GM12878 (cell line): ENCODE data around the gene LEMD1. TPM values are rescaled to one million over a fixed set of nuclear protein-coding genes. Genes with fewer than 3 reads are reported as not detected.

Source experiments
- ATAC-seq: fragments of 200-7000 bp; cut with Tn5 transposase; 3 replicates; pipeline ENCODE4 v1.9.1; 2020; ENCODE audit warnings: mild to moderate bottlenecking, moderate library complexity
- BruUV-seq: library from RNA; stranded (reverse); fragments of 400-500 nt; replicated peaks from 2 replicates; lab custom pipeline; 2021; lab: Mats Ljungman, UMichigan
- CTCF ChIA-PET: fragments of 300-600 bp; sonication (Branson Sonifier 250); formaldehyde crosslinking; extraction: SDS; loops from one replicate; lab custom pipeline; 2021; ENCODE audit warnings: inconsistent platforms; lab: Yijun Ruan, JAX
- POLR2A ChIA-PET: fragments of 350-600 bp; formaldehyde crosslinking; extraction: SDS; loops from one replicate; lab custom pipeline; 2021; ENCODE audit warnings: inconsistent platforms; lab: Charles Lee
- RAD21 ChIA-PET: fragments of 300-600 bp; sonication (Branson Sonifier 250); formaldehyde crosslinking; loops from one replicate; lab custom pipeline; 2023; ENCODE audit warnings: antibody characterized with exemption; ENCODE audit not compliant: unreplicated experiment; lab: Charles Lee
- SMC1A ChIA-PET: fragments of 300-600 bp; sonication (Branson Sonifier 250); formaldehyde crosslinking; loops from one replicate; lab custom pipeline; 2023; ENCODE audit not compliant: unreplicated experiment, uncharacterized antibody; lab: Charles Lee
- DNase-seq: peaks from one replicate; pipeline ENCODE4 v3.0.0-alpha.2; 2011; ENCODE audit warnings: low read depth, low spot score
- FAIRE-seq: peaks from 3 replicates; lab custom pipeline; 2011; peaks lifted over from hg19 to GRCh38; lab: Jason Lieb, UNC
- H2AFZ ChIP-seq: 2 replicates; pipeline ENCODE4 v1.6.0; 2011; ENCODE audit warnings: low read depth, low read length, control low read depth; ENCODE audit not compliant: control insufficient read depth
- H3K27ac ChIP-seq: 2 replicates; pipeline ENCODE4 v1.5.1; 2011; ENCODE audit warnings: control low read depth; ENCODE audit not compliant: control insufficient read depth, insufficient read depth
- H3K27me3 ChIP-seq, 2 experiments: replicated peaks in 1 of 2; 2 replicates each; pipeline versions ENCODE4 v1.6.0 to v1.6.1; 2011; ENCODE audit warnings: low read length in 1 of 2; ENCODE audit not compliant: control insufficient read depth in 2 of 2, insufficient read depth in 2 of 2
- H3K36me3 ChIP-seq, 2 experiments: 2 replicates each; pipeline ENCODE4 v1.5.1; 2011; ENCODE audit warnings: low read length in 1 of 2; ENCODE audit not compliant: control insufficient read depth in 2 of 2, insufficient read depth in 2 of 2
- H3K4me1 ChIP-seq: 2 replicates; pipeline ENCODE4 v1.6.1; 2011; ENCODE audit warnings: mild to moderate bottlenecking, low read length, moderate library complexity, mixed read lengths; ENCODE audit not compliant: control insufficient read depth, insufficient read depth
- H3K4me2 ChIP-seq: 2 replicates; pipeline ENCODE4 v1.6.0; 2011; ENCODE audit warnings: control low read depth; ENCODE audit not compliant: control insufficient read depth, insufficient read depth
- H3K4me3 ChIP-seq: fragments of 200-600 bp; sonication (generic); 2 replicates; pipeline ENCODE4 v1.5.1; 2016
- H3K79me2 ChIP-seq: 2 replicates; pipeline ENCODE4 v1.6.0; 2011; ENCODE audit warnings: low read length; ENCODE audit not compliant: control insufficient read depth, insufficient read depth
- H3K9ac ChIP-seq: 2 replicates; pipeline ENCODE4 v1.8.0; 2011; ENCODE audit warnings: low read length, control low read depth, mixed read lengths; ENCODE audit not compliant: control insufficient read depth, insufficient read depth
- H3K9me3 ChIP-seq: replicated peaks from 3 replicates; pipeline ENCODE4 v1.5.1; 2011; ENCODE audit warnings: mild to moderate bottlenecking, low read length; ENCODE audit not compliant: control insufficient read depth, insufficient read depth
- H4K20me1 ChIP-seq: 2 replicates; pipeline ENCODE4 v1.6.0; 2011; ENCODE audit not compliant: control insufficient read depth, insufficient read depth
- ASH2L ChIP-seq: fragments of 300-600, 200-600 bp; sonication (generic); IDR thresholded peaks from 2 replicates; pipeline ENCODE4 v1.6.1; 2017; ENCODE audit warnings: low read depth, mild to moderate bottlenecking, borderline replicate concordance
- ATF7 ChIP-seq: fragments of 450-650 bp; IDR thresholded peaks from 2 replicates; pipeline ENCODE4 v1.6.1; 2016; ENCODE audit warnings: low read depth, mild to moderate bottlenecking
- BMI1 ChIP-seq: fragments of 450-650 bp; IDR thresholded peaks from 2 replicates; pipeline ENCODE4 v1.6.1; 2016; ENCODE audit warnings: mild to moderate bottlenecking, moderate library complexity, borderline replicate concordance
- BRCA1 ChIP-seq: IDR thresholded peaks from 2 replicates; pipeline ENCODE4 v1.6.1; 2011; ENCODE audit warnings: low read depth, low read length, improper control_type of control experiment
- CBFB ChIP-seq: IDR thresholded peaks from 2 replicates; pipeline ENCODE4 v1.6.1; 2016; ENCODE audit warnings: antibody characterized with exemption, low read depth
- CBX5 ChIP-seq: sonication (generic); IDR thresholded peaks from 2 replicates; pipeline ENCODE4 v1.6.1; 2016; ENCODE audit warnings: low read depth, moderate library complexity, mild to moderate bottlenecking, inconsistent platforms
- CEBPB ChIP-seq, 2 experiments: fragments of 150-350 bp in 1 of 2; IDR thresholded peaks; 2 replicates each; pipeline ENCODE4 v1.6.1; 2012 to 2014; ENCODE audit warnings: low read depth in 2 of 2, low read length in 2 of 2, borderline replicate concordance in 1 of 2, inconsistent platforms in 1 of 2
- HDAC2 ChIP-seq: fragments of 200-600 bp; sonication (generic); IDR thresholded peaks from 2 replicates; pipeline ENCODE4 v1.6.1; 2017
- HDAC6 ChIP-seq: fragments of 200-600 bp; sonication (generic); IDR thresholded peaks from one replicate; pipeline ENCODE4 v1.8.0; 2017; ENCODE audit warnings: antibody characterized with exemption; ENCODE audit not compliant: unreplicated experiment
- IRF3 ChIP-seq: fragments of 450-650 bp; IDR thresholded peaks from 2 replicates; pipeline ENCODE4 v1.6.1; 2014; ENCODE audit warnings: mild to moderate bottlenecking
- KDM1A ChIP-seq: fragments of 200-600 bp; sonication (generic); IDR thresholded peaks from 2 replicates; pipeline ENCODE4 v1.6.1; 2016; ENCODE audit warnings: borderline replicate concordance
- MXI1 ChIP-seq: fragments of 150-350 bp; IDR thresholded peaks from 2 replicates; pipeline ENCODE4 v1.6.1; 2011; ENCODE audit warnings: low read depth, mild to moderate bottlenecking, inconsistent platforms, low read length, improper control_type of control experiment
- MYC ChIP-seq: IDR thresholded peaks from 2 replicates; pipeline ENCODE4 v1.6.1; 2011; ENCODE audit warnings: mild to moderate bottlenecking, low read length, moderate library complexity, inconsistent platforms; ENCODE audit not compliant: insufficient read depth, insufficient replicate concordance, insufficient read length, severe bottlenecking
- NFYA ChIP-seq: IDR thresholded peaks from 2 replicates; pipeline ENCODE4 v1.6.1; 2011; ENCODE audit warnings: low read depth, mild to moderate bottlenecking, low read length, improper control_type of control experiment, borderline replicate concordance
- PRDM15 ChIP-seq: fragments of 450-650 bp; formaldehyde crosslinking; IDR thresholded peaks from 2 replicates; pipeline ENCODE4 v1.4.0; 2020; ENCODE audit warnings: mild to moderate bottlenecking, moderate library complexity
- RUNX3 ChIP-seq: IDR thresholded peaks from 2 replicates; pipeline ENCODE4 v1.6.1; 2012; ENCODE audit warnings: low read length, inconsistent platforms
- SMARCA5 ChIP-seq: fragments of 450-650 bp; IDR thresholded peaks from 2 replicates; pipeline ENCODE4 v1.6.1; 2017; ENCODE audit warnings: mild to moderate bottlenecking
- TAF1 ChIP-seq: IDR thresholded peaks from 2 replicates; pipeline ENCODE4 v1.6.1; 2011; ENCODE audit warnings: mild to moderate bottlenecking, low read depth, low read length, borderline replicate concordance
- YBX1 ChIP-seq: fragments of 450-650 bp; IDR thresholded peaks from 2 replicates; pipeline ENCODE4 v1.6.1; 2016; ENCODE audit warnings: antibody characterized with exemption
- ZNF207 ChIP-seq: fragments of 450-650 bp; IDR thresholded peaks from 2 replicates; pipeline ENCODE4 v1.6.1; 2014; ENCODE audit warnings: antibody characterized with exemption, mild to moderate bottlenecking, borderline replicate concordance
- WGBS: methylation state at CpG from one replicate; pipeline ENCODE4 v1.1.6; 2016; ENCODE audit warnings: low lambda C conversion rate; ENCODE audit not compliant: insufficient replicate concordance, insufficient coverage; ENCODE audit errors: missing lambda C conversion rate; 5-methylcytosine and 5-hydroxymethylcytosine counted together
- in situ Hi-C: fragments of 300-500 bp; cut with MboI; formaldehyde crosslinking; loops from 9 replicates; pipeline ENCODE4 v1.14.3; 2018; ENCODE audit warnings: mixed read lengths
- intact Hi-C: fragments of 100-400 bp; cut with micrococcal nuclease; formaldehyde crosslinking; loops from one replicate; pipeline ENCODE4 v1.14.2; 2022; ENCODE audit not compliant: unreplicated experiment
- polyA plus RNA-seq, 11 experiments: library from polyadenylated mRNA; depleted of rRNA in 4 of 11; unstranded in 6 of 11; stranded (reverse) in 5 of 11; fragments of >200 nt; fragmentation: Nextera tagmentation in 4 of 11; fragmentation: Illumina TruSeq in 1 of 11; extraction: Ambion mirVana in 4 of 11; extraction: Trizol in 1 of 11; gene quantifications; 1 replicate in 1 of 11; 2 replicates in 10 of 11; pipeline versions ENCODE4 v1.2.1 to v1.2.3, GENCODE V29; 2011 to 2016; ENCODE audit warnings: inconsistent platforms in 2 of 11, missing spikeins in 2 of 11, low read depth in 1 of 11
- total RNA-seq, 4 experiments: library from RNA; depleted of rRNA in 3 of 4; stranded (reverse); fragments of >200 nt in 3 of 4; fragmentation: Illumina TruSeq in 1 of 4; extraction: Trizol in 1 of 4; gene quantifications; 2 replicates each; pipeline versions ENCODE4 v1.2.1 to v1.2.3, GENCODE V29; 2013 to 2021

Gene LEMD1
- total and polyA plus RNA-seq, 10 of the 15 experiments (the other 5 are each of a cell fraction or from before 2014, with no cell fraction given) = 0.19 to 1.2 (median 0.26) TPM; not detected in 7

GRCh38 chr1:205420938-205421337, 918 bp downstream of the LEMD1 start:
- no peaks in the 10 kb centered on the region for H3K9me3 ChIP-seq
- H3K9ac ChIP-seq = no peak overlapping the region
- H3K79me2 ChIP-seq = no peaks in the 10 kb centered on the region
- FAIRE-seq (no peak), ATAC-seq (no peak), DNase-seq (no peak)
- ChIA-PET POLR2A (no interaction called here), SMC1A (interaction anchor here (0.6 to 1.2 kb wide), 2 partner anchors 24 to 27 kb away, joined by 3 to 4 read pairs; no protein-coding TSS in a partner anchor), RAD21 (interaction anchor here (0.8 to 2.1 kb wide), 2 partner anchors 46 to 65 kb away, joined by 5 to 12 read pairs; no protein-coding TSS in a partner anchor), CTCF (interaction anchor here (0.9 to 7.7 kb wide), 7 partner anchors 10 to 103 kb away, joined by 3 to 99 read pairs (median 4); no protein-coding TSS in a partner anchor)
- in situ Hi-C loops = no loop called here
- H3K27ac ChIP-seq = no peak overlapping the region
- H3K27me3 ChIP-seq = peaks cover 6 to 9% of the 10 kb centered on the region in 2 experiments
- no peak overlapping the region for H3K4me3 ChIP-seq
- H4K20me1 ChIP-seq = no peaks in the 10 kb centered on the region
- no TSS peak for BruUV-seq
- no peaks in the 10 kb centered on the region for H3K36me3 ChIP-seq
- no peaks in the 10 kb centered on the region for H3K4me1 ChIP-seq
- 37% methylated on average over 2 of the region's 2 CpGs for WGBS
- TF ChIP-seq PRDM15 (CRISPR knock-in tag) (no peak), CBX5 (no peak), HDAC2 (no peak), KDM1A (no peak), ZNF207 (no peak), MXI1 (no peak), BRCA1 (no peak), NFYA (no peak), BMI1 (no peak), YBX1 (no peak), ASH2L (no peak), TAF1 (no peak), SMARCA5 (no peak), ATF7 (no peak), MYC (no peak), CBFB (no peak), IRF3 (no peak), CEBPB (IDR thresholded peaks at IDR 0.05; ENCODE audit: borderline replicate concordance in 1 of 2, low read depth in 2 of 2, low read length in 2 of 2) (no peak), RUNX3 (no peak), HDAC6 (no peak)
- no peak overlapping the region for H3K4me2 ChIP-seq
- intact Hi-C loops = no loop called here
- no peak overlapping the region for H2AFZ ChIP-seq
